ENCODE data around the gene OSBPL10.

The OSBPL10 gene

DNA sequence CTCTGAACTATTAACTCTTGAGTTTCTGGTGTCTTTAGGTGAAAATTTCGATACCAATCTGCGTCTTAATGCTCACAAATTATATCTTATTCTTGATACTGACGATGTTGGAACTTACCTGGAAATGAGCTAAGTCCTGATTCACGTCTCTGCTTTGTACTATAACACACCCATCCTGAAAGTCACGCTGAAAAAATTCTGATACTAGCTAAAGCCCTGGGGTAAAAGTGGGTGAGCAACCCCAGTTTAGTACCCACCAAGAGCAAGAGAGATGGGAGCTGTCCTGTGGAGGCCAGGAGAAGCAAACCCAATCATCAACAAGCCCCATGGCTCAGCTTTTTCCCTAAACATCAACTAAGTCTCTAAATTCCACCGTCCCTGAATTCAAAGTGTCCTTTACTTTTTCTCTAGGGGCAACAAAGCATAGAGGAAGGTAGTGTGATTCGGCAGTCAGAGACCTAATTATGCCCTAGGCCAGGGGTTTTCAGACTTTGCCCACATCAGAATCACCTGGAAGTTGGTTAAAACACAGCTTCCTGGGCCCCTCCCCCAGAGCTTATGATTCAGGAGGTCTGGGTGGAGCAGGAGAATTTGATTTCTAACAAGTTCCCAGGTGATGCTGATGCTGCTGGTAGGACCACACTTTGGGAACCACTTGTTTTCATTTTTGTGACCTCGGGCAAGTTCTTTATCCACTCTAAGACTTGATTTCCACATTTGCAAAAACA is 90.2 kb downstream of the OSBPL10 start:
- H3K4me3 ChIP-seq (ENCODE audit: low read depth, low read length) = no peak overlapping the region
- no peaks in the 10 kb centered on the region for H3K9me3 ChIP-seq
- no peaks in the 10 kb centered on the region for H3K4me1 ChIP-seq
- no peaks in the 10 kb centered on the region for H3K36me3 ChIP-seq
- no peak for DNase-seq
- no peaks in the 10 kb centered on the region for H3K27me3 ChIP-seq
- TF ChIP-seq, protein P1, sequence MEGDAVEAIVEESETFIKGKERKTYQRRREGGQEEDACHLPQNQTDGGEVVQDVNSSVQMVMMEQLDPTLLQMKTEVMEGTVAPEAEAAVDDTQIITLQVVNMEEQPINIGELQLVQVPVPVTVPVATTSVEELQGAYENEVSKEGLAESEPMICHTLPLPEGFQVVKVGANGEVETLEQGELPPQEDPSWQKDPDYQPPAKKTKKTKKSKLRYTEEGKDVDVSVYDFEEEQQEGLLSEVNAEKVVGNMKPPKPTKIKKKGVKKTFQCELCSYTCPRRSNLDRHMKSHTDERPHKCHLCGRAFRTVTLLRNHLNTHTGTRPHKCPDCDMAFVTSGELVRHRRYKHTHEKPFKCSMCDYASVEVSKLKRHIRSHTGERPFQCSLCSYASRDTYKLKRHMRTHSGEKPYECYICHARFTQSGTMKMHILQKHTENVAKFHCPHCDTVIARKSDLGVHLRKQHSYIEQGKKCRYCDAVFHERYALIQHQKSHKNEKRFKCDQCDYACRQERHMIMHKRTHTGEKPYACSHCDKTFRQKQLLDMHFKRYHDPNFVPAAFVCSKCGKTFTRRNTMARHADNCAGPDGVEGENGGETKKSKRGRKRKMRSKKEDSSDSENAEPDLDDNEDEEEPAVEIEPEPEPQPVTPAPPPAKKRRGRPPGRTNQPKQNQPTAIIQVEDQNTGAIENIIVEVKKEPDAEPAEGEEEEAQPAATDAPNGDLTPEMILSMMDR (IDR thresholded peaks at IDR 0.05; ENCODE audit: low read depth, low read length) = no peak

DNA sequence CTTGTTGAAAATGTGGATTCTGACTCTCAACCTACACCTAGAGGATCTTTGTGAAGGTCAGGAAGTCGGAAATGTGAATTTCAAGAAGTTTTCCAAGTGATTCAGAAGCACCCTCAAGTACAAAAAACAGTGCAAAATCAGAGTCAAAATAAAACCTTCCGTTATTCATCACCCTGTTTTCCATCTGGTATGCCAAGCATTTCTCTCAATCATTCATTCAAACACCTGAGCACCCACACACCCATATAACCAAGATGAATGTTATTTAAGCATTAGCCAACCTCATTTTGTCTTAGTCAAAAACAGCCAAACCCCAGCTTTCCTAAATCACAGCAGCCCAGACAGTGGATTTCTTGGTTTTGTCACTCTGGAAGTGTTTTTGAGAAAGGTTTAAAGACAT is 91.1 kb downstream of the OSBPL10 start:
- no peak for DNase-seq
- no peaks in the 10 kb centered on the region for H3K9me3 ChIP-seq
- no peak overlapping the region for H3K4me3 ChIP-seq (ENCODE audit: low read depth, low read length)
- no peaks in the 10 kb centered on the region for H3K4me1 ChIP-seq
- TF ChIP-seq, protein P1 (IDR thresholded peaks at IDR 0.05; ENCODE audit: low read depth, low read length) = no peak
- H3K27me3 ChIP-seq = no peaks in the 10 kb centered on the region
- H3K36me3 ChIP-seq = no peaks in the 10 kb centered on the region

DNA sequence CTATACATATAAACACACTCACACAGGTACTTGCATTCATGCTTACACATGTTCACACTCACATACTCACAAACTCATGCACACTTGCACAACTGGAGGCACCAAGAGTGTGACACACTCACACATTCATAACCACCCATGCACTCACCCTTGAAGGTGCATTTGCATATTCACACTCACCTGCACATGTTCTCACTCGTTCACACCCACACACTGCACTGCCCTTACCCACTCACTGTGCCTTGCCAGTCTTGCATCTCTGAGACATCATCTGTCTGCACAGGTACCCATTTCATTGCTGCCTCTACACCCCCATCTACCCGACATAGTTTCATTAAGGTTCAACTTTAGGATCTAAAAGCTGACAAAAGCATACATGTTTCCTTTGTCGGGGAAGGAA is 95.8 kb downstream of the OSBPL10 start:
- no peaks in the 10 kb centered on the region for H3K4me1 ChIP-seq
- no peaks in the 10 kb centered on the region for H3K9me3 ChIP-seq
- no peak for DNase-seq

DNA sequence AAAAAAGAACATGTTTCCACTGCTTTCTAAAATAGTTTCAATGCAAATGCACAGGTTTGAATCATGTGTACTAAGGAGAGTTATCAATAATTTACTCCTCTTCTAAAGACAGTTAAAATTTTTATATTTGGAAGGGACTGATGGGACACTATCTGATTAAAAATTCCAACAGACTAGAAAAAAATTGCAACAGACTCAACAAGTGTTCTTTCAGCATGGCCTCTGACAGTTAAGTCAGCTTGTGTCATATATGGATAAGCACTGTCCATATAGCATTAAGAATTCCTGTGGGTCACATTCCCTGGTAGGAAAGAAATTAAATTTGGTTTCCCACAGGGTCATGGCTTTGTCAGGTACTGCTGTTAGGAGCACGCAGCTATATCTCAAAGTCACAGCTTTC is 96.8 kb downstream of the OSBPL10 start:
- Histone ChIP-seq H3K9me3 (no peaks in the 10 kb centered on the region), H3K27me3 (no peaks in the 10 kb centered on the region), H3K4me1 (no peaks in the 10 kb centered on the region), H3K4me3 (ENCODE audit: low read depth, low read length) (no peak overlapping the region), H3K36me3 (no peaks in the 10 kb centered on the region)
- DNase-seq = no peak
- TF ChIP-seq, protein P1 (IDR thresholded peaks at IDR 0.05; ENCODE audit: low read depth, low read length) = no peak

More for the DNA sequence above, 95.8 kb downstream of the OSBPL10 start:
- H3K27me3 ChIP-seq = no peaks in the 10 kb centered on the region
- H3K4me3 ChIP-seq (ENCODE audit: low read depth, low read length) = no peak overlapping the region
- TF ChIP-seq, protein P1 (IDR thresholded peaks at IDR 0.05; ENCODE audit: low read depth, low read length) = no peak
- no peaks in the 10 kb centered on the region for H3K36me3 ChIP-seq

DNA sequence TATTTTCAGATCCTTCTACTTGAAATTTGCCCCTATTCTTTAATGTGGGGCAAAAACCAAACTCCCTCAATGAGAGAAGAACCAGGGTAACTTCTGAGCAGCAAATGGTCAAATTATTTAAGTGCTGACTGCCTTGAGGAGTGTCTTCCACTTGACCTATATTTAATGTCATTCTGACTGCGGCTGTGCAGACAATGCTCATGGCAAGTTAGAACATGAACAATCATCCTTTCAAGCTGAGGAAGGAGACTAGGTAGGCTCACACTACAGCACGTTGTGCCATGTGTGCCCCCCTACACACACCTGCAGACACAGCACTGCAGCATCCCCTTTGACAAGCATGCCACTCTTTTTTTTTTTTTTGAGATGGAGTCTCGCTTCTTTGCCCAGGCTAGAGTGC is 98.2 kb downstream of the OSBPL10 start:
- Histone ChIP-seq H3K27me3 (no peaks in the 10 kb centered on the region), H3K4me1 (no peaks in the 10 kb centered on the region), H3K4me3 (ENCODE audit: low read depth, low read length) (no peak overlapping the region), H3K36me3 (no peaks in the 10 kb centered on the region), H3K9me3 (no peaks in the 10 kb centered on the region)
- TF ChIP-seq, protein P1 (IDR thresholded peaks at IDR 0.05; ENCODE audit: low read depth, low read length) = no peak
- no peak for DNase-seq

DNA sequence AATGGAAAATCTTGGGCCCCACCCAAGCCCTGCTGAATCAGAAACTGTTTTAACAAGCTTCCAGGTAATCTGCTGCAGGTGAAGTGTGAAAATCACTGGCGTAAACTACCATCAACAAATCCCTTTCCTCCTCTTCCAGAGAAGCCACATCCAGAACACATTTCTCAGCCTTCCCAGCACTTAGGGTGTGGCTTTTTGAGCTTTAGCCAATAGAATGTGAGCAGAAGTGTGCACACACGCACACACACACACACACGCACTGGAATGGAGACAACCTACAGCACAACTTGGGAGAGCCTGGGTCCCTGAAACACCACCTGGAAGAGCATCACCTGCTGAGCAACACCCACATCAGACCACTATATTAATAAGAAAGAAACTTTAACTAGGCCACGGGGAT is 98.6 kb downstream of the OSBPL10 start:
- Histone ChIP-seq H3K9me3 (no peaks in the 10 kb centered on the region), H3K27me3 (no peaks in the 10 kb centered on the region), H3K4me1 (no peaks in the 10 kb centered on the region), H3K4me3 (ENCODE audit: low read depth, low read length) (no peak overlapping the region), H3K36me3 (no peaks in the 10 kb centered on the region)
- TF ChIP-seq, protein P1 (IDR thresholded peaks at IDR 0.05; ENCODE audit: low read depth, low read length) = no peak
- no peak for DNase-seq

Data from BE2C (cell line).